B cell (primary cell): ENCODE results near the gene RASA3. TPM values are rescaled to one million over a fixed set of nuclear protein-coding genes. Genes with fewer than 3 reads are reported as not detected.

Experiments used
- ATAC-seq: fragments of 200-7000 bp; cut with Tn5 transposase; one replicate; pipeline ENCODE4 v1.10.0; 2021; ENCODE audit warnings: low read depth, mild to moderate bottlenecking, moderate number of reproducible peaks, moderate library complexity
- CTCF ChIA-PET: fragments of 350-600 bp; sonication (Branson Sonifier 250); formaldehyde crosslinking; loops from one replicate; lab custom pipeline; 2021; ENCODE audit warnings: antibody characterized with exemption, inconsistent platforms; lab: Charles Lee
- POLR2A ChIA-PET: fragments of 350-600 bp; sonication (Branson Sonifier 250); formaldehyde crosslinking; loops from one replicate; lab custom pipeline; 2021; ENCODE audit warnings: antibody characterized with exemption; lab: Charles Lee
- DNase-seq: peaks from one replicate; pipeline ENCODE4 v3.0.0; 2013
- H2AFZ ChIP-seq: 2 replicates; pipeline ENCODE4 v1.6.1; 2012; ENCODE audit warnings: mild to moderate bottlenecking, low read depth, low read length; ENCODE audit not compliant: insufficient read depth, poor library complexity, severe bottlenecking
- H3K27ac ChIP-seq, 2 donors: 1 replicate in 1 of 2; 2 replicates in 1 of 2; pipeline ENCODE4 v1.5.1; 2012 to 2013; ENCODE audit warnings: low read length in 2 of 2, mild to moderate bottlenecking in 2 of 2, moderate library complexity in 1 of 2
- H3K27me3 ChIP-seq, 4 experiments: fragments of 200-600 bp in 1 of 4; sonication (generic) in 1 of 4; replicated peaks in 1 of 4; 1 replicate in 2 of 4; 2 replicates in 2 of 4; pipeline versions ENCODE4 v1.6.1 to v1.7.0; 2013 to 2016; ENCODE audit warnings: low read length in 3 of 4, mild to moderate bottlenecking in 2 of 4, mixed read lengths in 1 of 4, moderate library complexity in 1 of 4; ENCODE audit not compliant: insufficient read depth in 4 of 4, control insufficient read depth in 3 of 4; ENCODE audit errors: control extremely low read depth in 1 of 4
- H3K36me3 ChIP-seq, 2 experiments: replicated peaks in 1 of 2; 1 replicate in 1 of 2; 2 replicates in 1 of 2; pipeline versions ENCODE4 v1.6.1 to v1.7.1; 2013; ENCODE audit warnings: low read length in 1 of 2; ENCODE audit not compliant: insufficient read depth in 2 of 2, control insufficient read depth in 1 of 2; ENCODE audit errors: control extremely low read depth in 1 of 2, extremely low read depth in 1 of 2
- H3K4me1 ChIP-seq, 2 donors: fragments of 200-600 bp in 1 of 2; sonication (generic) in 1 of 2; 1 replicate in 1 of 2; 2 replicates in 1 of 2; pipeline versions ENCODE4 v1.5.1 to v1.6.1; 2013 to 2017; ENCODE audit warnings: low read length in 2 of 2; ENCODE audit not compliant: control insufficient read depth in 2 of 2, insufficient read depth in 2 of 2
- H3K4me2 ChIP-seq: replicated peaks from 2 replicates; pipeline ENCODE3; 2012; ENCODE audit warnings: mild to moderate bottlenecking, low read depth, low read length; ENCODE audit not compliant: poor library complexity, severe bottlenecking
- H3K4me3 ChIP-seq, 5 experiments: fragments of 200-600 bp in 1 of 5; sonication (generic) in 1 of 5; 1 replicate in 3 of 5; 2 replicates in 2 of 5; pipeline versions ENCODE4 v1.5.1 to v1.7.0; 2011 to 2016; ENCODE audit warnings: low read length in 4 of 5, mild to moderate bottlenecking in 4 of 5, low read depth in 2 of 5, control low read depth in 1 of 5, moderate library complexity in 1 of 5; ENCODE audit not compliant: insufficient read depth in 1 of 5; ENCODE audit errors: control extremely low read depth in 1 of 5, extremely low read depth in 1 of 5
- H3K79me2 ChIP-seq: fragments of 200-600 bp; sonication (generic); one replicate; pipeline ENCODE4 v1.6.0; 2016; ENCODE audit warnings: low read length; ENCODE audit not compliant: control insufficient read depth, insufficient read depth
- H3K9ac ChIP-seq: fragments of 200-600 bp; sonication (generic); 2 replicates; pipeline ENCODE4 v1.6.1; 2017; ENCODE audit warnings: mild to moderate bottlenecking, low read length, moderate library complexity
- H3K9me3 ChIP-seq, 3 donors: one replicate each; pipeline versions ENCODE4 v1.6.1 to v1.7.1; 2013; ENCODE audit warnings: low read length in 2 of 3; ENCODE audit not compliant: control insufficient read depth in 2 of 3, insufficient read depth in 1 of 3; ENCODE audit errors: control extremely low read depth in 1 of 3
- H4K20me1 ChIP-seq: 2 replicates; pipeline ENCODE4 v1.6.0; 2012; ENCODE audit warnings: mild to moderate bottlenecking, low read length; ENCODE audit not compliant: insufficient read depth, control insufficient read depth, poor library complexity, severe bottlenecking
- H3K27ac Mint-ChIP-seq: one replicate; pipeline ENCODE4 v1.8.0; 2021; ENCODE audit warnings: mixed read lengths
- H3K27me3 Mint-ChIP-seq: one replicate; pipeline ENCODE4 v1.8.0; 2021; ENCODE audit warnings: mixed read lengths
- H3K4me1 Mint-ChIP-seq: one replicate; pipeline ENCODE4 v1.8.0; 2021; ENCODE audit warnings: mixed read lengths
- H3K4me3 Mint-ChIP-seq: one replicate; pipeline ENCODE4 v1.8.0; 2021; ENCODE audit warnings: mixed read lengths
- H3K9me3 Mint-ChIP-seq: one replicate; pipeline ENCODE4 v1.8.0; 2022; ENCODE audit warnings: mixed read lengths; ENCODE audit not compliant: insufficient read depth
- CTCF ChIP-seq: fragments of 200-600 bp; IDR thresholded peaks from one replicate; pipeline ENCODE4 v1.8.0; 2022; ENCODE audit warnings: antibody characterized with exemption, mild to moderate bottlenecking
- EZH2 ChIP-seq: IDR thresholded peaks from 2 replicates; pipeline ENCODE4 v1.6.1; 2012; ENCODE audit warnings: borderline replicate concordance, low read depth, mild to moderate bottlenecking, moderate library complexity, low read length; ENCODE audit not compliant: insufficient read depth, poor library complexity, severe bottlenecking
- WGBS: methylation state at CpG from one replicate; pipeline ENCODE4 v1.1.5; 2013; ENCODE audit warnings: missing lambda C conversion rate; ENCODE audit not compliant: insufficient coverage; 5-methylcytosine and 5-hydroxymethylcytosine counted together
- intact Hi-C: fragments of 100-400 bp; cut with micrococcal nuclease; formaldehyde crosslinking; loops from one replicate; pipeline ENCODE4 v1.10.0; 2022
- polyA plus RNA-seq: library from polyadenylated mRNA; depleted of rRNA; stranded (reverse); fragments of >200 nt; gene quantifications from 2 replicates; pipeline ENCODE4 v1.2.3, GENCODE V29; 2012
- total RNA-seq, 2 donors: library from RNA; stranded (reverse); fragments of 120-200 nt in 1 of 2; gene quantifications; 1 replicate in 1 of 2; 2 replicates in 1 of 2; pipeline versions ENCODE4 v1.2.3 to v1.2.4, GENCODE V29; 2013 to 2022

The RASA3 gene
- total and polyA plus RNA-seq, 2 donors (not counting 1 experiment from before 2014, with no cell fraction given) = 54.2 to 87.4 TPM

- H3K4me3 ChIP-seq = no peak overlapping the region
- Mint-ChIP-seq H3K9me3 (no peaks in the 10 kb centered on the region), H3K4me3 (no peak overlapping the region), H3K27me3 (no peaks in the 10 kb centered on the region), H3K4me1 (no peaks in the 10 kb centered on the region), H3K27ac (no peak overlapping the region)
- intact Hi-C loops = no loop called here
- H4K20me1 ChIP-seq = no peaks in the 10 kb centered on the region
- H3K4me2 ChIP-seq = no peak overlapping the region
- ChIA-PET CTCF (interaction anchor here (1.2 kb wide), 1 partner anchor 142 kb away, joined by 3 read pairs; no protein-coding TSS in a partner anchor), POLR2A (no interaction called here)
- H3K9ac ChIP-seq = no peak overlapping the region
- WGBS = 92% methylated on average over 15 of the region's 20 CpGs
- ATAC-seq (no peak), DNase-seq (no peak)
- H3K27me3 ChIP-seq = no peaks in the 10 kb centered on the region
- H3K79me2 ChIP-seq = no peaks in the 10 kb centered on the region
- no peaks in the 10 kb centered on the region for H3K9me3 ChIP-seq
- no peaks in the 10 kb centered on the region for H3K36me3 ChIP-seq
- no peak overlapping the region for H2AFZ ChIP-seq
- TF ChIP-seq CTCF = no peak
- no peaks in the 10 kb centered on the region for H3K4me1 ChIP-seq
- H3K27ac ChIP-seq = no peak overlapping the region
These were observed 164.5 kb downstream of the RASA3 start for GRCh38 chr13:113967729-113968462.

- Histone ChIP-seq H4K20me1 (no peaks in the 10 kb centered on the region), H3K4me2 (no peak overlapping the region), H3K9me3 (no peaks in the 10 kb centered on the region), H3K79me2 (no peaks in the 10 kb centered on the region), H2AFZ (no peak overlapping the region), H3K27me3 (no peaks in the 10 kb centered on the region), H3K27ac (no peak overlapping the region), H3K4me3 (no peak overlapping the region), H3K36me3 (no peaks in the 10 kb centered on the region), H3K4me1 (no peaks in the 10 kb centered on the region), H3K9ac (no peak overlapping the region)
- WGBS = 79% methylated on average over 4 of the region's 9 CpGs
- H3K27me3 Mint-ChIP-seq = no peaks in the 10 kb centered on the region
- CTCF ChIA-PET = no interaction called here
- no peak for ATAC-seq
- H3K9me3 Mint-ChIP-seq = no peaks in the 10 kb centered on the region
- H3K27ac Mint-ChIP-seq = no peak overlapping the region
- no peaks in the 10 kb centered on the region for H3K4me1 Mint-ChIP-seq
- DNase-seq = no peak
- POLR2A ChIA-PET = no interaction called here
- TF ChIP-seq CTCF = no peak
- no peak for TF ChIP-seq EZH2
- intact Hi-C loops = no loop called here
- no peak overlapping the region for H3K4me3 Mint-ChIP-seq
These were observed 165.2 kb downstream of the RASA3 start for GRCh38 chr13:113967206-113967720.
